Osteocyte (in vitro differentiated cells): ENCODE measurements around the gene CNIH4. TPM values are rescaled to one million over a fixed set of nuclear protein-coding genes. Genes with fewer than 3 reads are reported as not detected.
A peak's percentile ranks its signal among the peaks of the same experiment; 100 is the strongest.

Source experiments
- DNase-seq: peaks from one replicate; pipeline ENCODE4 v3.0.0; 2021; ENCODE audit warnings: mixed read lengths; ENCODE audit not compliant: unreplicated experiment; ENCODE audit errors: extremely low spot score
- H3K27ac Mint-ChIP-seq: one replicate; pipeline ENCODE4 v1.8.0; 2021; ENCODE audit warnings: mild to moderate bottlenecking, mixed read lengths; ENCODE audit not compliant: unreplicated experiment
- H3K27me3 Mint-ChIP-seq: one replicate; pipeline ENCODE4 v1.8.0; 2021; ENCODE audit warnings: mixed read lengths; ENCODE audit not compliant: unreplicated experiment
- H3K36me3 Mint-ChIP-seq: one replicate; pipeline ENCODE4 v1.8.0; 2021; ENCODE audit warnings: mixed read lengths; ENCODE audit not compliant: unreplicated experiment
- H3K4me1 Mint-ChIP-seq: one replicate; pipeline ENCODE4 v1.8.0; 2021; ENCODE audit warnings: mixed read lengths; ENCODE audit not compliant: unreplicated experiment
- H3K4me3 Mint-ChIP-seq: one replicate; pipeline ENCODE4 v1.8.0; 2021; ENCODE audit warnings: mild to moderate bottlenecking, moderate library complexity, mixed read lengths; ENCODE audit not compliant: unreplicated experiment
- H3K9me3 Mint-ChIP-seq: one replicate; pipeline ENCODE4 v1.8.0; 2021; ENCODE audit warnings: mixed read lengths; ENCODE audit not compliant: unreplicated experiment
- CTCF ChIP-seq: fragments of 200-600 bp; sonication (generic); IDR thresholded peaks from 2 replicates; pipeline ENCODE4 v1.5.0; 2021; ENCODE audit warnings: antibody characterized with exemption, mild to moderate bottlenecking, moderate library complexity
- total RNA-seq: library from RNA; stranded (reverse); gene quantifications from 2 replicates; pipeline ENCODE4 v1.2.1, GENCODE V29; 2021

Gene CNIH4
- total RNA-seq, 1 donor from 2014 or later: 54.8 TPM

- Mint-ChIP-seq H3K4me1 (peaks cover 22% of the 10 kb centered on the region), H3K9me3 (no peaks in the 10 kb centered on the region), H3K4me3 (peak overlapping the region; percentile 94), H3K27me3 (peaks cover 4% of the 10 kb centered on the region), H3K27ac (peak overlapping the region; percentile 18), H3K36me3 (peaks cover 4% of the 10 kb centered on the region)
- no peak for TF ChIP-seq CTCF
- no peak for DNase-seq
These were observed 25.4 kb upstream of the CNIH4 start for GRCh38 chr1:224331326-224331725.

- Mint-ChIP-seq H3K36me3 (peaks cover 4% of the 10 kb centered on the region), H3K4me1 (peaks cover 22% of the 10 kb centered on the region), H3K27me3 (peaks cover 4% of the 10 kb centered on the region), H3K4me3 (no peak overlapping the region), H3K9me3 (no peaks in the 10 kb centered on the region), H3K27ac (peak overlapping the region; percentile 18)
- no peak for TF ChIP-seq CTCF
- no peak for DNase-seq
These were observed 24.9 kb upstream of the CNIH4 start for GRCh38 chr1:224331824-224332223.

- no peak overlapping the region for H3K27ac Mint-ChIP-seq
- H3K9me3 Mint-ChIP-seq: no peaks in the 10 kb centered on the region
- no peaks in the 10 kb centered on the region for H3K36me3 Mint-ChIP-seq
- no peak overlapping the region for H3K4me3 Mint-ChIP-seq
- no peak for DNase-seq
- peaks cover 17% of the 10 kb centered on the region for H3K4me1 Mint-ChIP-seq
- TF ChIP-seq CTCF: peak; percentile 71
- peaks cover 7% of the 10 kb centered on the region for H3K27me3 Mint-ChIP-seq
These were observed 23.3 kb upstream of the CNIH4 start for GRCh38 chr1:224333309-224333926.

- no peaks in the 10 kb centered on the region for H3K36me3 Mint-ChIP-seq
- H3K4me1 Mint-ChIP-seq: peaks cover 13% of the 10 kb centered on the region
- H3K9me3 Mint-ChIP-seq: no peaks in the 10 kb centered on the region
- DNase-seq: no peak
- H3K27ac Mint-ChIP-seq: no peak overlapping the region
- no peak for TF ChIP-seq CTCF
- H3K27me3 Mint-ChIP-seq: peaks cover 10% of the 10 kb centered on the region
- no peak overlapping the region for H3K4me3 Mint-ChIP-seq
These were observed 22.5 kb upstream of the CNIH4 start for GRCh38 chr1:224333939-224334786.

- H3K4me1 Mint-ChIP-seq: peaks cover 2% of the 10 kb centered on the region
- no peak overlapping the region for H3K4me3 Mint-ChIP-seq
- H3K9me3 Mint-ChIP-seq: no peaks in the 10 kb centered on the region
- DNase-seq: no peak
- TF ChIP-seq CTCF: no peak
- H3K36me3 Mint-ChIP-seq: no peaks in the 10 kb centered on the region
- H3K27ac Mint-ChIP-seq: no peak overlapping the region
- peaks cover 14% of the 10 kb centered on the region for H3K27me3 Mint-ChIP-seq
These were observed 18.4 kb upstream of the CNIH4 start for GRCh38 chr1:224338150-224338838.
